AG09309 (cell line): ENCODE results near the gene KANK4.
"Not testable (repeated sequence)": the region's sequence is repeated elsewhere in the genome, so short reads cannot be mapped to it uniquely, and the experiment has no call there.

Experiments used
- DNase-seq: peaks from one replicate; pipeline ENCODE4 v3.0.0-alpha.2; 2010; ENCODE audit warnings: low read depth
- H3K4me3 ChIP-seq: 2 replicates; pipeline ENCODE4 v1.5.1; 2011; ENCODE audit warnings: mild to moderate bottlenecking, low read depth, low read length, moderate library complexity; ENCODE audit not compliant: control insufficient read depth
- CTCF ChIP-seq: IDR thresholded peaks from 2 replicates; pipeline ENCODE4 v1.5.1; 2011; ENCODE audit warnings: mild to moderate bottlenecking, low read depth, low read length, inconsistent platforms; ENCODE audit not compliant: insufficient read depth, control insufficient read depth; ENCODE audit errors: missing control alignments

The KANK4 gene

GRCh38 chr1:62228883-62229187 is 90.4 kb downstream of the KANK4 start:
- H3K4me3 ChIP-seq: no peak overlapping the region
- DNase-seq: no peak
- TF ChIP-seq CTCF: no peak

- no peak overlapping the region for H3K4me3 ChIP-seq
- TF ChIP-seq CTCF: no peak
- DNase-seq: no peak
Measured at GRCh38 chr1:62228136-62228882, 90.9 kb downstream of the KANK4 start.

- no peak for TF ChIP-seq CTCF
Measured at GRCh38 chr1:62227496-62227895, 91.7 kb downstream of the KANK4 start.

GRCh38 chr1:62224182-62224581 is 95.1 kb downstream of the KANK4 start:
- no peak for DNase-seq
- no peak overlapping the region for H3K4me3 ChIP-seq
- no peak for TF ChIP-seq CTCF

More at GRCh38 chr1:62227496-62227895, 91.7 kb downstream of the KANK4 start:
- H3K4me3 ChIP-seq: no peak overlapping the region
- DNase-seq: no peak

- DNase-seq: no peak
- no peak for TF ChIP-seq CTCF
- no peak overlapping the region for H3K4me3 ChIP-seq
Measured at GRCh38 chr1:62222321-62222720, 96.9 kb downstream of the KANK4 start.

GRCh38 chr1:62221171-62221570 is 98.1 kb downstream of the KANK4 start:
- no peak for DNase-seq
- no peak overlapping the region for H3K4me3 ChIP-seq
- no peak for TF ChIP-seq CTCF

GRCh38 chr1:62220456-62220855 is 98.8 kb downstream of the KANK4 start:
- DNase-seq, H3K4me3 ChIP-seq: not testable (repeated sequence)
